H1 (cell line): Measurements from ENCODE around the gene TPPP3. TPM values are rescaled to one million over a fixed set of nuclear protein-coding genes. Genes with fewer than 3 reads are reported as not detected.

Source experiments
- ASH2L ChIP-seq: fragments of 200-600, 300-600 bp; sonication (generic); IDR thresholded peaks from one replicate; pipeline ENCODE4 v1.7.1; 2017; ENCODE audit warnings: low read length
- BACH1 ChIP-seq: IDR thresholded peaks from 2 replicates; pipeline ENCODE4 v1.6.1; 2012; ENCODE audit warnings: low read length, improper control_type of control experiment
- KDM1A ChIP-seq: fragments of 200-600, 300-600 bp; sonication (generic); IDR thresholded peaks from 2 replicates; pipeline ENCODE4 v1.7.1; 2016; ENCODE audit warnings: mild to moderate bottlenecking, low read length, borderline replicate concordance
- KDM5A ChIP-seq: fragments of 200-600 bp; IDR thresholded peaks from 2 replicates; pipeline ENCODE4 v1.7.1; 2012; ENCODE audit warnings: mild to moderate bottlenecking, low read length, inconsistent platforms, mixed read lengths
- SUZ12 ChIP-seq: fragments of 200-600 bp; sonication (generic); IDR thresholded peaks from 2 replicates; pipeline ENCODE4 v1.6.1; 2012; ENCODE audit warnings: mild to moderate bottlenecking, inconsistent platforms, low read length, moderate library complexity, mixed read lengths
- polyA plus RNA-seq, 7 experiments: library from polyadenylated mRNA; depleted of rRNA in 3 of 7; stranded (reverse) in 5 of 7; unstranded in 2 of 7; fragments of >200 nt in 5 of 7; fragments of 200-250 nt in 2 of 7; gene quantifications; 1 replicate in 5 of 7; 2 replicates in 1 of 7; 4 replicates in 1 of 7; pipeline versions ENCODE4 v1.2.1 to v1.2.3, GENCODE V29; 2011 to 2013; ENCODE audit warnings: missing spikeins in 2 of 7, mixed read lengths in 2 of 7
- total RNA-seq: library from RNA; stranded (reverse); fragmentation: NEBNext Ultra II Directional; extraction: Animal tissue kit (Norgen Biotek cat#: 25700); gene quantifications from 2 replicates; pipeline ENCODE4 v1.2.1, GENCODE V29; 2021

Gene TPPP3
- total and polyA plus RNA-seq, 2 of the 8 experiments (the other 6 are each of a cell fraction or from before 2014, with no cell fraction given), result 0.77 to 1.0 TPM

GRCh38 chr16:67430504-67430976 is 37.2 kb upstream of the TPPP3 start (continued):
- TF ChIP-seq SUZ12 (no peak), KDM5A (no peak), KDM1A (no peak), ASH2L (no peak), BACH1 (no peak)
